Activated T-helper 2 cell treated with anti-CD3 and anti-CD28 coated beads, Interferon-gamma antibody, Interleukin-2, Interleukin-4, amounts not matched to agents 10 μg/mL and 5 μg/mL and 100 μg/mL, durations not matched to agents 14 hours and 24 hours and 36 hours (primary cell): ENCODE results near the gene GLT8D2. TPM values are rescaled to one million over a fixed set of nuclear protein-coding genes. Genes with fewer than 3 reads are reported as not detected.

ENCODE experiments used
- DNase-seq: peaks from one replicate; pipeline ENCODE4 v3.0.0; 2021; ENCODE audit warnings: low spot score
- H3K27ac Mint-ChIP-seq: one replicate; pipeline ENCODE4 v1.8.0; 2021; ENCODE audit warnings: mixed read lengths
- H3K27me3 Mint-ChIP-seq: one replicate; pipeline ENCODE4 v1.8.0; 2021; ENCODE audit warnings: low read depth, mixed read lengths
- H3K36me3 Mint-ChIP-seq: one replicate; pipeline ENCODE4 v1.8.0; 2021; ENCODE audit warnings: low read depth, mixed read lengths
- H3K4me1 Mint-ChIP-seq: one replicate; pipeline ENCODE4 v1.8.0; 2021; ENCODE audit warnings: low read depth, mixed read lengths
- H3K4me3 Mint-ChIP-seq: one replicate; pipeline ENCODE4 v1.8.0; 2021; ENCODE audit warnings: low read depth, mild to moderate bottlenecking, moderate library complexity, mixed read lengths
- H3K9me3 Mint-ChIP-seq: one replicate; pipeline ENCODE4 v1.8.0; 2021; ENCODE audit warnings: mixed read lengths
- intact Hi-C: fragments of 100-400 bp; cut with micrococcal nuclease; formaldehyde crosslinking; loops from one replicate; pipeline ENCODE4 v1.15.1; 2023
- total RNA-seq: library from RNA; stranded (reverse); gene quantifications from 2 replicates; pipeline ENCODE4 v1.2.3, GENCODE V29; 2022

GLT8D2 gene
- total RNA-seq, 1 donor from 2014 or later: 0.11 TPM

DNA sequence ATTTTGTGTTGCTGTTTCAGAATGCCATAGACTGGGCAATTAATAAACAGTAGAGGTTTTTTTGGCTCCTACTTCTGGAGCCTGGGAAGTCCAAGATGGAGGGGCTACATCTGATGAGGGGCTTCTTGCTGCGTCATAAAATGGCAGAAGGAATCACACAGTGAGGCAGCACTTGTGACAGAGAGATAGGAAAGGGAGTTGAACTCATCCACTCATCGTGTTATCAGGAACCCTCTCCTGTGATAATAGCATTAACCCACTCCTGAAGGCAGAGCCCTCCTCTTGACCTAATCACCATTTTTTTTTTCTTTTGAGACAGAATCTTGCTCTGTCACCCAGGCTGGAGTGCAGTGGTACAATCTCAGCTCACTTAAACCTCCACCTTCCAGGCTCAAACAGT is 74.6 kb downstream of the GLT8D2 start:
- Mint-ChIP-seq H3K27me3 (no peaks in the 10 kb centered on the region), H3K4me1 (peaks cover 14% of the 10 kb centered on the region), H3K27ac (no peak overlapping the region), H3K36me3 (peaks cover 57% of the 10 kb centered on the region), H3K9me3 (no peaks in the 10 kb centered on the region), H3K4me3 (no peak overlapping the region)
- intact Hi-C loops: no loop called here
- DNase-seq: no peak

DNA sequence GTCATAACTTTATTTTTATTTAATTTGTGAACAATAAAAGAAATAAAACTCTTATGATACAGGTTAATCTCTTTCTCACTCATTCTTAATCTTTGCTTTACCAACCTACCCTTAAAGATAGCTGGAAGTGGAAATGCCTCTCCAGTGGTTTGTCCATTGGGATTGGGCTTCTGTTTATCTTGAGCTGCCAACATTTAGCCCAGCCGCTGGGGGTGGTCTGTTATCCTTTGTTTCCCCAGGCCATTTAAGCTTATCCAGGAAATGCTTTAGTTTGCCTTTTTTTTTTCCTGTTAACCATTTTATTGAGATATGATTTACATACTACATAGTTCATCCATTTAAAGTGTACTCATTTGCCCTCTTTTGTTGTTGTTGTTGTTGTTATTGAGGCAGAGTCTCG is 76.1 kb downstream of the GLT8D2 start:
- Mint-ChIP-seq H3K4me3 (no peak overlapping the region), H3K27me3 (no peaks in the 10 kb centered on the region), H3K4me1 (peaks cover 19% of the 10 kb centered on the region), H3K36me3 (peaks cover 51% of the 10 kb centered on the region), H3K27ac (no peak overlapping the region), H3K9me3 (no peaks in the 10 kb centered on the region)
- DNase-seq: no peak
- intact Hi-C loops: no loop called here

DNA sequence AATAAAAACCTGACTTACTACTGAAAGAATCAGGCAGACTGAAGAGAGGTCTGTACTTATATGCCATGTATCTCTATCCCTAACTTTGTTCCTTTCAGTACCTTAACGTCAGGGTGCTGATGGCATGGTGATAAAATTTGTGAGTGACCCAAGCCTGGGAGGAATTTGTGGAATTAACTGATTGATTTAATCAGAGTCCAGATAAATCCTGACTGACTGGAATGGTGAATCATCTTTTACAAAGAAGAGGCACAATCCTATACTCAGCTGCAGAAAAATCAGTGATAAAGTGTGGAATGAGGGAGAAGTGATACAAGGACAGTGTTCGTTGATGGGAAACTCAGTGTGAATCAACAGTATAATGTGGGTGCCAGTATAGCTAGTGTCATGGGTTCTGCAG is 80.6 kb downstream of the GLT8D2 start:
- Mint-ChIP-seq H3K4me3 (no peak overlapping the region), H3K27ac (no peak overlapping the region), H3K27me3 (no peaks in the 10 kb centered on the region), H3K36me3 (peaks cover 54% of the 10 kb centered on the region), H3K9me3 (no peaks in the 10 kb centered on the region), H3K4me1 (peaks cover 33% of the 10 kb centered on the region)
- DNase-seq: no peak
- intact Hi-C loops: loop anchor here (5.0 kb wide), 2 partner anchors 87 to 168 kb away; partner anchors contain the start of gene NFYB

DNA sequence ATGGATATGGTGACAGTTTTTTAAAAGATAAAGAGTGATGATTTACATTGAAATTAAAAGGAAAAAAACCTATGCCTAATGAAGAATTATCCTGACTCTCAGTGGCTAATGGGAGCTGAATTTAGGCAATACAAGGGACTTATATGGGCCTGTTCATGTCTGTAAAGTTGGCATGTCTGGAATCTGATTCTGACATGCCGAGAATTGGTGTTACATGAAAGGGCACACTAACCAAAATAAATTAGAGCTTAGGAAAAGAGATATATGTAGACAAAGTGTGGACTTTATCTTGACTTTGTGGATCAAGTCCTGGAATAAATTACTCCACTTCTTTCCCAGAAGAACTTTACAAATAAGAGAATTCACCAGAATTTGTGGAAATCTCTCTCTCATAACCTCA is 83.3 kb downstream of the GLT8D2 start:
- Mint-ChIP-seq H3K27ac (peak overlapping the region; percentile 99), H3K4me3 (peak overlapping the region; percentile 98), H3K4me1 (peaks cover 32% of the 10 kb centered on the region), H3K9me3 (no peaks in the 10 kb centered on the region), H3K36me3 (peaks cover 47% of the 10 kb centered on the region), H3K27me3 (no peaks in the 10 kb centered on the region)
- intact Hi-C loops: loop anchor here (2.0 to 5.0 kb wide), 3 partner anchors 84 to 171 kb away; partner anchors contain the start of genes HCFC2 and NFYB
- no peak for DNase-seq

DNA sequence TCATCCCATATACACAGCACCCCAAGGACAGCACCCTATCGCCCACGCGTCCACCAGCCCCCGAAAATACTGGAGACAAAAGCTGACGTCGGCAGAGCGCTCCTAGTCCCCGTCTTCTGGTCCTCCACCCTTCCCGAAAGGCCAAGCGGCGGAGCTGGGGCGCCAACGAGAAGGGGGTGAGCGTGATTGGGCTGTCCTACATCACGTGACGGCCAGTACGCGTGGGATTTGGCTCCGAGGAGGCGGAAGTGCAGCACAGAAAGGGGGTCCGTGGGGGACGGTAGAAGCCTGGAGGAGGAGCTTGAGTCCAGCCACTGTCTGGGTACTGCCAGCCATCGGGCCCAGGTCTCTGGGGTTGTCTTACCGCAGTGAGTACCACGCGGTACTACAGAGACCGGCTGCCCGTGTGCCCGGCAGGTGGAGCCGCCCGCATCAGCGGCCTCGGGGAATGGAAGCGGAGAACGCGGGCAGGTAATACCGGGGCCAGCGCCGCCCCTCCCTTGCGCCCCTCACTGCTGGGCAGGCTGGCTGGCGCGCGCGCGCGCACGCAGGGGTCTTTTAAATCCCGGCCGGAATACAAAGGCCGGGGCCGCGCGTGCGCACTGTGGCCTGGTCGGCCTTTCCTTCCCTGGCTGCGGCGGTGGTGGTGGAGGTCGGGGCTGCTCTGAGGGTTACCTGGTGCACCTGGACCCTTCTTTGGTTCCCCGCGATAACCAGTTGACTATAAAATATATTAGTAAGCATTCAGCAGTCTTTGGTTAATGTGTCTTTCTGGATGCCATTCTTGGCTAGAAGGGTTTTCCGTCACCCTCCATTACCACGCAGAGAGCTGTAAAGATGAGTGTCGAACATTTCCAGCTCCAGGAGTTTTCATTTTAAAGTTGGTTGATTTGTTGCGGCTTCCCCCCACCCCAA is 84.1 kb downstream of the GLT8D2 start, which contains the start of gene TDG:
TSS of gene TDG (plus strand) at position 283 of the 915 bp plus-strand sequence. CDS start at position 449, 166 bp downstream.
- H3K36me3 Mint-ChIP-seq: peaks cover 42% of the 10 kb centered on the region
- peak; percentile 96 for DNase-seq
- H3K9me3 Mint-ChIP-seq: no peaks in the 10 kb centered on the region
- peak within 1 kb of the TSS; percentile 99 for H3K27ac Mint-ChIP-seq
- H3K27me3 Mint-ChIP-seq: no peaks in the 10 kb centered on the region
- peaks cover 28% of the 10 kb centered on the region for H3K4me1 Mint-ChIP-seq
- H3K4me3 Mint-ChIP-seq: peak within 1 kb of the TSS; percentile 98
- intact Hi-C loops: loop anchor here (1.0 to 5.0 kb wide), 6 partner anchors 9 to 171 kb away; partner anchors contain the start of genes HCFC2 and NFYB

DNA sequence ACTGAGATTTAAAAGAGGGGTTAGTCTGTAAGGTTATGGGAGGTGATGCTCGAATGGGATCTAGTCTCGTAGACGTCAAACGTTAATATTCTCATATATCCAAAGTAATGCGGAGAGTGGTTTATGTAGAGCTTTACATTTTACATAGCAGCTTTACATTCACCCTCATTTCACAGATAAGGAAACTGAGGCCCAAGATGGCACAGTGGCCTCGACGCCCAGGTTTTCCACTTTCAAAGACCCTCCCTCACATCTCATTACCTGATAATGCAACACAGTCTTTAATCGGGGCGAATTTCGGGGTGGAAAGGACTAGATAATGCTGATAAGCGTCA is 84.8 kb downstream of the GLT8D2 start:
- peak overlapping the region; percentile 99 for H3K27ac Mint-ChIP-seq
- no peak for DNase-seq
- H3K36me3 Mint-ChIP-seq: peaks cover 42% of the 10 kb centered on the region
- peaks cover 28% of the 10 kb centered on the region for H3K4me1 Mint-ChIP-seq
- intact Hi-C loops: loop anchor here (1.0 to 5.0 kb wide), 5 partner anchors 8 to 172 kb away; partner anchors contain the start of gene NFYB
- H3K4me3 Mint-ChIP-seq: peak overlapping the region; percentile 98
- H3K9me3 Mint-ChIP-seq: no peaks in the 10 kb centered on the region
- no peaks in the 10 kb centered on the region for H3K27me3 Mint-ChIP-seq

DNA sequence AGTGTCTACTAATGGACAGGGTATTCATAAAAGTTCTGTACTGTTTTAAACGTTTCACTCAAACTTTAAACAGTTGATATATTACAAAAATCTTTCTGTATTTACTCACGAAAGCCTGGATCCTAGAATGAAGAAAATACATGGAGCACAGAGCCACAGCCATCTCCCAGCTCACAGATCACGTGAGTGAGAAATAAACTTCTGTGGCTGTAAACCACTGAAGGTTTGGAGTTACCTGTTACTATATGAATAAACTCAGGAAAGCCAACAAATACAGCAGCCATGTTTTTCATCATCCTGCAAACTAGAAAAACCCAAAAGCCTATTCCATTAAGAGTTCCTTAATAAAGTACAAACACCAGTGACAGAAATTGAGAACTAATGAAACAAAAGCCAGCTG is 85.2 kb downstream of the GLT8D2 start:
- peaks cover 40% of the 10 kb centered on the region for H3K36me3 Mint-ChIP-seq
- no peaks in the 10 kb centered on the region for H3K9me3 Mint-ChIP-seq
- DNase-seq: no peak
- peak overlapping the region; percentile 99 for H3K27ac Mint-ChIP-seq
- peaks cover 28% of the 10 kb centered on the region for H3K4me1 Mint-ChIP-seq
- intact Hi-C loops: loop anchor here (1.0 to 5.0 kb wide), 5 partner anchors 8 to 172 kb away; partner anchors contain the start of gene NFYB
- H3K27me3 Mint-ChIP-seq: no peaks in the 10 kb centered on the region
- peak overlapping the region; percentile 98 for H3K4me3 Mint-ChIP-seq

DNA sequence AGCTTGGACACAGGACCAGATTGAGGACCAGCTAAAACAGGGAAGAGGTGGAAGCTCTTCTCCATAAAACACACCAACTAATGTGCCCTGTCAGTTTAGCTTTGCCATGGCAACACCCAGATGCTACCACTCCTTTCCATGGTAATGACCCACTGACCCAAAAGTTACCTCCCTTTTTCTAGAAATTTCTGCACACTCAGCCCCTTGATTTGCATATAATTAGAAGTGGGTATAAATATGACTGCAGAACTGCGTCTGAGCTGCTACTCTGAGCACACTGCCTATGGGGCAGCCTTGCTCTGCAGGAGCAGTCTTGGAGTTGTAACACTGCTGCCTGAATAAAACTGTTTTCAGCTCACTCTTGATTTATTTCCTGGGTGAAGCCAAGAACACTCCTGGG is 87.5 kb downstream of the GLT8D2 start:
- H3K27me3 Mint-ChIP-seq: no peaks in the 10 kb centered on the region
- intact Hi-C loops: no loop called here
- no peaks in the 10 kb centered on the region for H3K9me3 Mint-ChIP-seq
- H3K4me1 Mint-ChIP-seq: peaks cover 19% of the 10 kb centered on the region
- peaks cover 20% of the 10 kb centered on the region for H3K36me3 Mint-ChIP-seq
- H3K4me3 Mint-ChIP-seq: no peak overlapping the region
- no peak overlapping the region for H3K27ac Mint-ChIP-seq
- DNase-seq: no peak

DNA sequence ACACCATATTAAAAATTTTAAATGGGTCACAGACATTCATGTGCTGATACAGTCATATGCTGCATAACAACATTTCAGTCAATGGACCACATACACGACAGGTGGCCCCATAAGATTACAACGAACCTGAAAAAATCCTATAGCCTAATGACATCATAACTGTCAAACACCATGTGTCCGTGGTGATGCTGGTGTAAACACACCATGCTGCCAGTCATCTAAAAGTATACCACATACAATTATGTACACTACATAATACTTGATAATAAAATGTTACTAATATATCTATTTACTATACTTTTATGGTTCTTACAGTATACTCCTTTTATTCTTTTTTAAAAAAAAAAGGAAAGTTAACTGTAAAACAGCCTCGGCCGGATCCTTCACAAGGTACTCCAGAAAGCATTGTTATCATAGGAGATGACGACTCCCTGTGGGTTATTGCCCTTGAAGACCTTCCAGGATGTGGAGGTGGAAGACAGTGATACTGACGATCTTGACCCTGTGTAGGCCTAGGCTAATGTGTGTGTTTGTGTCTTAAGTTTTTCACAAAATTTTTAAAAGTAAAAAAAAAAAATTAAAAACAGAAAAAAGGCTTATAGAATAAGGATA is 89.3 kb downstream of the GLT8D2 start:
- intact Hi-C loops: no loop called here
- H3K27me3 Mint-ChIP-seq: no peaks in the 10 kb centered on the region
- no peak overlapping the region for H3K27ac Mint-ChIP-seq
- peaks cover 16% of the 10 kb centered on the region for H3K36me3 Mint-ChIP-seq
- H3K9me3 Mint-ChIP-seq: no peaks in the 10 kb centered on the region
- H3K4me3 Mint-ChIP-seq: no peak overlapping the region
- peaks cover 16% of the 10 kb centered on the region for H3K4me1 Mint-ChIP-seq
- no peak for DNase-seq

DNA sequence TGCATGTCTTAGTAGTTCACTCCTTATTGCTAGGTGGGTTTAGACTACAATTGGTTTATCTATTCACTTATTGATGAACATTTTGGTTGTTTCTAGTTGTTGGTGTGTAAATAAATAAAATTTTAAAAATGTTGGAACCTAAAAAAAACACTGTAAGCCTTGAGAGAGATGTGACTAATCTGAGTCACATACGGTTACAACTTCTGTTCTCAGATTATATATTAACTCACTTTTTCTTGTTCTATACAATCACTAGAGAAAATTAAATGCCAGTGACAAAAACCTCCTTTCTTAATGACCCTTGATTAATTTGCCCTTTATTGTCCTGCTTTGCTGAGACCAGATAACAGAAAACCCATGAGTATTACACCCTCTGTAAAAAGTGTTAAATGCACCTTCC is 91.4 kb downstream of the GLT8D2 start:
- H3K4me1 Mint-ChIP-seq: peaks cover 26% of the 10 kb centered on the region
- H3K4me3 Mint-ChIP-seq: peak overlapping the region; percentile 59
- no peak for DNase-seq
- no peaks in the 10 kb centered on the region for H3K27me3 Mint-ChIP-seq
- no peaks in the 10 kb centered on the region for H3K9me3 Mint-ChIP-seq
- H3K27ac Mint-ChIP-seq: peak overlapping the region; percentile 48
- H3K36me3 Mint-ChIP-seq: peaks cover 25% of the 10 kb centered on the region
- intact Hi-C loops: loop anchor here (5.0 kb wide), 1 partner anchor 329 kb away; no protein-coding TSS in a partner anchor

DNA sequence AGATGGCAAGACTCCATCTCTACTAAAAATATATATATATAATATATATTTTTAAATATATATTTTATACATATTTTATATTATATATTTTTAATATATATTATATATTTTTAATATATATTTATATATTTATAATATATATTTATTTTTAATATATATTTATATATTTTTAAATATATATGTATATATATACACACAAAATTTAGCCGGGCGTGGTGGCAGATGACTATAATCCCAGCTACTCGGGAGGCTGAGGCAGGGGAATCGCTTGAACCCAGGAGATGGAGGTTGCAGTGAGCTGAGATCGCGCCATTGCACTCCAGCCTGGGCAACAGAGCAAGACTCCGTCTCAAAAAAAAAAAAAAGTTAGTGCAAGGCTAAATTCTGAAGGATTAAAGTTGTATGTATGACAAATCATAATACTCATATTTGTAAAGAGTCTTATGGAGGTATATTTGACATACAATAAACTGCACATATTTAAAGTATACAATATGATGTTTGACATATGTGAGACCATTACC is 92.1 kb downstream of the GLT8D2 start:
- Mint-ChIP-seq H3K27me3 (no peaks in the 10 kb centered on the region), H3K4me3 (peak overlapping the region; percentile 96), H3K36me3 (peaks cover 31% of the 10 kb centered on the region), H3K4me1 (peaks cover 29% of the 10 kb centered on the region), H3K9me3 (no peaks in the 10 kb centered on the region), H3K27ac (peak overlapping the region; percentile 97)
- intact Hi-C loops: loop anchor here (1.0 to 5.0 kb wide), 3 partner anchors 7 to 329 kb away; partner anchors contain the start of genes HSP90B1 and TDG
- DNase-seq: no peak

DNA sequence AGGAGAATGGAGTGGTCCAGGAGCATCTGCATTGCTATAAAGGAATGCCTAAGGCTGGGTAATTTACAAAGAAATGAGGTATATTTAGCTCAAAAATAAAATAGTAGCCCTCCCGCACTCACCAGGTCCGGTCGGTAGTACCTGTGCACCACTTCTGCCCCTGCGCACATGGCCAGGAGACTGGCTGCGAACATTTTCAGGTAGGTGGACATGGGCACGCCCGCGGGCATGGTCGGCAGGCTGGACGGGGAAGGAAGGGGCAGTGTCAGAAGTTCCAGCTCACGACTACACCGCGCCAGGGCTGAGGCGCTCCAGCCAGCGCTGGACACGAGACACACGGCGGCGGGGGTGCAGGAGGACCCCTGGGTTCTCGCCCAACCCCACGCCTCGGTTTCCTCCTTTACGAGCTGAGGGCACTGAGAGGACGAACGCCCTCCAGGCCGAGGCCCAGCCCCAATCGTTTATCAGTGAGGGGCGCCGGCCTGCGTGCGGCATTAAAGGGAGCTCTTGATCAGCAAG is 93.4 kb downstream of the GLT8D2 start:
- intact Hi-C loops: loop anchor here (1.0 to 5.0 kb wide), 3 partner anchors 9 to 331 kb away; partner anchors contain the start of genes HSP90B1 and TDG
- no peaks in the 10 kb centered on the region for H3K9me3 Mint-ChIP-seq
- no peaks in the 10 kb centered on the region for H3K27me3 Mint-ChIP-seq
- H3K4me3 Mint-ChIP-seq: peak overlapping the region; percentile 96
- H3K27ac Mint-ChIP-seq: peak overlapping the region; percentile 97
- H3K36me3 Mint-ChIP-seq: peaks cover 45% of the 10 kb centered on the region
- DNase-seq: no peak
- H3K4me1 Mint-ChIP-seq: peaks cover 40% of the 10 kb centered on the region
